ENCODE data around the gene NLN.
"Not testable (repeated sequence)": the region's sequence is repeated elsewhere in the genome, so short reads cannot be mapped to it uniquely, and the experiment has no call there.

Gene NLN

GRCh38 chr5:65840071-65840470, 118.1 kb downstream of the NLN start:
- no peaks in the 10 kb centered on the region for H3K9me2 ChIP-seq (replicated peaks; ENCODE audit: low read depth, low read length)
- H4K20me1 ChIP-seq (ENCODE audit: insufficient read depth, low read length, poor library complexity, severe bottlenecking) = no peaks in the 10 kb centered on the region
- no peak overlapping the region for H3K4me2 ChIP-seq (ENCODE audit: low read depth, low read length, poor library complexity, severe bottlenecking)
- no peaks in the 10 kb centered on the region for H3K79me2 ChIP-seq (ENCODE audit: insufficient read depth, low read length)
- H3K4me3 ChIP-seq (ENCODE audit: low read length, poor library complexity, severe bottlenecking) = no peak overlapping the region
- H3F3A ChIP-seq (ENCODE audit: low read depth) = no peaks in the 10 kb centered on the region
- no peaks in the 10 kb centered on the region for H3K4me1 ChIP-seq (ENCODE audit: insufficient read depth, low read length, poor library complexity, severe bottlenecking)
- H3K27me3 ChIP-seq (ENCODE audit: insufficient read depth, low read length, poor library complexity, severe bottlenecking) = no peaks in the 10 kb centered on the region
- TF ChIP-seq EZH2phosphoT487 (IDR thresholded peaks at IDR 0.05; ENCODE audit: borderline replicate concordance) (no peak), CTCF (conservative IDR thresholded peaks at IDR 0.05; ENCODE audit: low read length) (no peak)
- no peak overlapping the region for H2AFZ ChIP-seq (ENCODE audit: low read length)
- no peak overlapping the region for H3K9ac ChIP-seq (ENCODE audit: low read depth, low read length, poor library complexity, severe bottlenecking)
- no peaks in the 10 kb centered on the region for H3K9me3 ChIP-seq (ENCODE audit: insufficient read depth, low read depth, low read length)
- H3K36me3 ChIP-seq (ENCODE audit: insufficient read depth, low read length) = no peaks in the 10 kb centered on the region

GRCh38 chr5:65844763-65845162, 122.8 kb downstream of the NLN start:
- not testable (repeated sequence) for H3K9ac ChIP-seq (ENCODE audit: low read depth, low read length, poor library complexity, severe bottlenecking); H3K9me2 ChIP-seq (replicated peaks; ENCODE audit: low read depth, low read length); H3K4me1 ChIP-seq (ENCODE audit: insufficient read depth, low read length, poor library complexity, severe bottlenecking); H2AFZ ChIP-seq (ENCODE audit: low read length); H3K4me2 ChIP-seq (ENCODE audit: low read depth, low read length, poor library complexity, severe bottlenecking); H3K9me3 ChIP-seq (ENCODE audit: insufficient read depth, low read depth, low read length); H3F3A ChIP-seq (ENCODE audit: low read depth); H3K36me3 ChIP-seq (ENCODE audit: insufficient read depth, low read length); H3K79me2 ChIP-seq (ENCODE audit: insufficient read depth, low read length); H3K27me3 ChIP-seq (ENCODE audit: insufficient read depth, low read length, poor library complexity, severe bottlenecking); H4K20me1 ChIP-seq (ENCODE audit: insufficient read depth, low read length, poor library complexity, severe bottlenecking); H3K4me3 ChIP-seq (ENCODE audit: low read length, poor library complexity, severe bottlenecking)

GRCh38 chr5:65846101-65846500, 124.1 kb downstream of the NLN start:
- TF ChIP-seq CTCF (conservative IDR thresholded peaks at IDR 0.05; ENCODE audit: low read length) (no peak), EZH2phosphoT487 (IDR thresholded peaks at IDR 0.05; ENCODE audit: borderline replicate concordance) (no peak)
- no peaks in the 10 kb centered on the region for H3K27me3 ChIP-seq (ENCODE audit: insufficient read depth, low read length, poor library complexity, severe bottlenecking)
- H3K9ac ChIP-seq (ENCODE audit: low read depth, low read length, poor library complexity, severe bottlenecking) = no peak overlapping the region
- H3F3A ChIP-seq (ENCODE audit: low read depth) = no peaks in the 10 kb centered on the region
- no peaks in the 10 kb centered on the region for H3K4me1 ChIP-seq (ENCODE audit: insufficient read depth, low read length, poor library complexity, severe bottlenecking)
- no peaks in the 10 kb centered on the region for H4K20me1 ChIP-seq (ENCODE audit: insufficient read depth, low read length, poor library complexity, severe bottlenecking)
- H3K9me2 ChIP-seq (replicated peaks; ENCODE audit: low read depth, low read length) = no peaks in the 10 kb centered on the region
- no peak overlapping the region for H3K4me2 ChIP-seq (ENCODE audit: low read depth, low read length, poor library complexity, severe bottlenecking)
- H3K36me3 ChIP-seq (ENCODE audit: insufficient read depth, low read length) = no peaks in the 10 kb centered on the region
- H2AFZ ChIP-seq (ENCODE audit: low read length) = no peak overlapping the region
- H3K4me3 ChIP-seq (ENCODE audit: low read length, poor library complexity, severe bottlenecking) = no peak overlapping the region
- H3K9me3 ChIP-seq (ENCODE audit: insufficient read depth, low read depth, low read length) = no peaks in the 10 kb centered on the region
- no peaks in the 10 kb centered on the region for H3K79me2 ChIP-seq (ENCODE audit: insufficient read depth, low read length)

- not testable (repeated sequence) for H3K79me2 ChIP-seq (ENCODE audit: insufficient read depth, low read length); H3K36me3 ChIP-seq (ENCODE audit: insufficient read depth, low read length); H3K4me1 ChIP-seq (ENCODE audit: insufficient read depth, low read length, poor library complexity, severe bottlenecking); H2AFZ ChIP-seq (ENCODE audit: low read length); H3K4me2 ChIP-seq (ENCODE audit: low read depth, low read length, poor library complexity, severe bottlenecking); H3K27me3 ChIP-seq (ENCODE audit: insufficient read depth, low read length, poor library complexity, severe bottlenecking); H3K4me3 ChIP-seq (ENCODE audit: low read length, poor library complexity, severe bottlenecking); H3F3A ChIP-seq (ENCODE audit: low read depth); H4K20me1 ChIP-seq (ENCODE audit: insufficient read depth, low read length, poor library complexity, severe bottlenecking); H3K9me2 ChIP-seq (replicated peaks; ENCODE audit: low read depth, low read length); H3K9ac ChIP-seq (ENCODE audit: low read depth, low read length, poor library complexity, severe bottlenecking); H3K9me3 ChIP-seq (ENCODE audit: insufficient read depth, low read depth, low read length)
Measured at GRCh38 chr5:65847019-65847418, 125.0 kb downstream of the NLN start.

- not testable (repeated sequence) for H2AFZ ChIP-seq (ENCODE audit: low read length); H3K9me3 ChIP-seq (ENCODE audit: insufficient read depth, low read depth, low read length); H3K36me3 ChIP-seq (ENCODE audit: insufficient read depth, low read length); H3K4me3 ChIP-seq (ENCODE audit: low read length, poor library complexity, severe bottlenecking); H3K4me1 ChIP-seq (ENCODE audit: insufficient read depth, low read length, poor library complexity, severe bottlenecking); H3K9me2 ChIP-seq (replicated peaks; ENCODE audit: low read depth, low read length); H3F3A ChIP-seq (ENCODE audit: low read depth); H3K4me2 ChIP-seq (ENCODE audit: low read depth, low read length, poor library complexity, severe bottlenecking); H3K9ac ChIP-seq (ENCODE audit: low read depth, low read length, poor library complexity, severe bottlenecking); H3K27me3 ChIP-seq (ENCODE audit: insufficient read depth, low read length, poor library complexity, severe bottlenecking); H4K20me1 ChIP-seq (ENCODE audit: insufficient read depth, low read length, poor library complexity, severe bottlenecking); H3K79me2 ChIP-seq (ENCODE audit: insufficient read depth, low read length)
Measured at GRCh38 chr5:65849918-65850317, 127.9 kb downstream of the NLN start.
